Stomach (tissue), 9 donors: Measurements from ENCODE around the gene MAB21L4. TPM values are rescaled to one million over a fixed set of nuclear protein-coding genes. Genes with fewer than 3 reads are reported as not detected.

Experiments
- DNase-seq, 2 donors: peaks; one replicate each; pipeline versions ENCODE4 v3.0.0 to v3.0.0-alpha.2; 2013 to 2019
- H3K27ac ChIP-seq, 5 donors: fragments of 200-600 bp in 4 of 5; sonication (generic) in 4 of 5; one replicate each; pipeline ENCODE4 v1.5.1; 2013 to 2019; ENCODE audit warnings: mild to moderate bottlenecking in 1 of 5, moderate library complexity in 1 of 5
- H3K27me3 ChIP-seq, 3 donors: fragments of 200-600 bp; sonication (generic); one replicate each; pipeline ENCODE4 v1.5.1; 2017 to 2019; ENCODE audit warnings: mixed run types in 1 of 3
- H3K36me3 ChIP-seq, 4 donors: fragments of 200-600 bp; sonication (generic); 1 replicate in 3 of 4; 2 replicates in 1 of 4; pipeline ENCODE4 v1.5.1; 2016 to 2019
- H3K4me1 ChIP-seq, 4 donors: fragments of 200-600 bp; sonication (generic); one replicate each; pipeline ENCODE4 v1.5.1; 2016 to 2019
- H3K4me3 ChIP-seq, 4 donors: fragments of 200-600 bp; sonication (generic) in 3 of 4; one replicate each; pipeline ENCODE4 v1.5.1; 2016 to 2019; ENCODE audit warnings: mild to moderate bottlenecking in 1 of 4
- H3K9me3 ChIP-seq, 4 donors: fragments of 200-600 bp; sonication (generic); one replicate each; pipeline ENCODE4 v1.5.1; 2016 to 2019
- CTCF ChIP-seq, 7 experiments: fragments of 450-650 bp in 4 of 7; fragments of 200-600 bp in 3 of 7; sonication (generic) in 3 of 7; IDR thresholded peaks; one replicate each; pipeline ENCODE4 v1.5.1; 2016 to 2019; ENCODE audit warnings: antibody characterized with exemption in 7 of 7, control low read depth in 2 of 7, mild to moderate bottlenecking in 1 of 7
- EP300 ChIP-seq: sonication (generic); formaldehyde crosslinking; IDR thresholded peaks from one replicate; pipeline ENCODE4 v1.6.1; 2017; ENCODE audit warnings: antibody characterized with exemption
- POLR2A ChIP-seq, 4 donors: fragments of 450-650 bp; IDR thresholded peaks; one replicate each; pipeline ENCODE4 v1.6.1; 2016; ENCODE audit warnings: antibody characterized with exemption in 4 of 4, control low read depth in 2 of 4, mild to moderate bottlenecking in 1 of 4, moderate library complexity in 1 of 4
- POLR2AphosphoS5 ChIP-seq, 3 donors: sonication (generic); formaldehyde crosslinking; IDR thresholded peaks; one replicate each; pipeline ENCODE4 v1.6.1; 2016; ENCODE audit warnings: antibody characterized with exemption in 3 of 3
- WGBS, 5 donors: extraction: QIAGEN DNeasy Blood & Tissue Kit in 3 of 5; methylation state at CpG; one replicate each; pipeline versions ENCODE4 v1.1.5 to v1.1.7; 2013 to 2018; 5-methylcytosine and 5-hydroxymethylcytosine counted together
- intact Hi-C: fragments of 100-400 bp; cut with DNase I; formaldehyde crosslinking; loops from one replicate; pipeline ENCODE4 v1.15.1; 2023; ENCODE audit warnings: low total_unique reads
- polyA plus RNA-seq, 3 donors: library from polyadenylated mRNA; stranded (reverse); fragments of 200-250 nt; gene quantifications; one replicate each; pipeline ENCODE4 v1.2.3, GENCODE V29; 2013
- total RNA-seq, 5 donors: library from RNA; depleted of rRNA; stranded (reverse); fragments of >200 nt; gene quantifications; one replicate each; pipeline versions ENCODE4 v1.1.0 to v1.2.3, GENCODE V29; 2014 to 2016
- donor health status: healthy with polysubstance abuse.
- donor health status: Bipolar disorder and iron deficiency.
- donor health status: healthy.

MAB21L4 gene
- total and polyA plus RNA-seq, 8 donors = 0.45 to 48.9 (median 5.4) TPM; not detected in 2

GRCh38 chr2:240881913-240882312, 14.0 kb downstream of the MAB21L4 start:
- Histone ChIP-seq H3K27ac (no peak overlapping the region), H3K27me3 (no peaks in the 10 kb centered on the region), H3K4me3 (no peak overlapping the region), H3K4me1 (peaks cover 0 to under 1% (median under 1%) of the 10 kb centered on the region in 4 donors), H3K36me3 (no peaks in the 10 kb centered on the region), H3K9me3 (no peaks in the 10 kb centered on the region)
- intact Hi-C loops = no loop called here
- TF ChIP-seq CTCF (IDR thresholded peaks at IDR 0.05) (no peak), POLR2A (IDR thresholded peaks at IDR 0.05) (no peak), EP300 (no peak), POLR2AphosphoS5 (IDR thresholded peaks at IDR 0.05) (no peak)
- 48 to 72% (median 58%) methylated on average over 6 of the region's 6 CpGs for WGBS, 5 donors
- DNase-seq = peak in 1 of 2 donors; percentile 65

DNA sequence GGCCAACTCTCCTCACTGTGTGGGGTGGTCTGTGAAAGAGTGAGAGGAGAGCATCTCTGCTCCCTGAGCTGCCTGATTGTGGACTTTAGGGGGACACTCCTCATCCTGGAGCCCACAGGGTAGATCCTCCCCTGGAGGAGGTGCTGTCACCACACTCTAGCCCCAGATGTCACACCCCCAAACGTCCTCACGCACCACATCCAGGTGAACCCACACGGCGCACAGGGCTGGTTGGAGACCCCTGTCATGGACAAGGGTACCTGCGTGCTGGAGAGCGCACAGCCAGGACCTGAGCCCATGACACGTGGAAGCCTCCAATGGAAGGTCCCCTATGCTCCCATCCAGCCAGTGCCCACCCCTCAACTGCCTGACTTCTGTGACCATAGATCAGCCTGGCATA, 16.9 kb downstream of the MAB21L4 start:
- intact Hi-C loops = no loop called here
- Histone ChIP-seq H3K27me3 (no peaks in the 10 kb centered on the region), H3K27ac (no peak overlapping the region), H3K4me1 (peaks cover 0 to 8% (median 6%) of the 10 kb centered on the region in 4 donors), H3K9me3 (no peaks in the 10 kb centered on the region), H3K4me3 (no peak overlapping the region), H3K36me3 (no peaks in the 10 kb centered on the region)
- WGBS, 5 donors = 71 to 90% (median 83%) methylated on average over 7 of the region's 7 CpGs
- DNase-seq = no peak
- no peak for TF ChIP-seq EP300
- TF ChIP-seq CTCF (IDR thresholded peaks at IDR 0.05) = no peak
- no peak for TF ChIP-seq POLR2AphosphoS5 (IDR thresholded peaks at IDR 0.05)
- TF ChIP-seq POLR2A (IDR thresholded peaks at IDR 0.05) = no peak

- Histone ChIP-seq H3K27ac (no peak overlapping the region), H3K4me1 (peaks cover 0 to 9% (median 6%) of the 10 kb centered on the region in 4 donors), H3K36me3 (no peaks in the 10 kb centered on the region), H3K4me3 (no peak overlapping the region), H3K9me3 (no peaks in the 10 kb centered on the region), H3K27me3 (no peaks in the 10 kb centered on the region)
- WGBS, 5 donors = 87 to 91% (median 89%) methylated on average over 4 to 18 of the region's 18 CpGs
- DNase-seq = no peak
- TF ChIP-seq CTCF (IDR thresholded peaks at IDR 0.05) (no peak), POLR2AphosphoS5 (IDR thresholded peaks at IDR 0.05) (no peak), POLR2A (IDR thresholded peaks at IDR 0.05) (no peak), EP300 (no peak)
- intact Hi-C loops = no loop called here
Observed at GRCh38 chr2:240878341-240878936, 17.5 kb downstream of the MAB21L4 start.

GRCh38 chr2:240877460-240878340, 18.3 kb downstream of the MAB21L4 start:
- DNase-seq = peak in 1 of 2 donors; percentile 4
- Histone ChIP-seq H3K27ac (no peak overlapping the region), H3K4me3 (no peak overlapping the region), H3K9me3 (no peaks in the 10 kb centered on the region), H3K27me3 (no peaks in the 10 kb centered on the region), H3K4me1 (peaks cover 0 to 9% (median 6%) of the 10 kb centered on the region in 4 donors), H3K36me3 (no peaks in the 10 kb centered on the region)
- TF ChIP-seq EP300 = no peak
- no peak for TF ChIP-seq POLR2A (IDR thresholded peaks at IDR 0.05)
- TF ChIP-seq CTCF (IDR thresholded peaks at IDR 0.05) = no peak
- TF ChIP-seq POLR2AphosphoS5 (IDR thresholded peaks at IDR 0.05) = no peak
- intact Hi-C loops = no loop called here
- WGBS, 5 donors = 88 to 94% (median 93%) methylated on average over 8 to 40 of the region's 40 CpGs
